LNCaP clone FGC (cell line): Measurements from ENCODE around the gene ITIH5.

Experiments used
- DNase-seq: peaks from one replicate; pipeline ENCODE4 v3.0.0-alpha.2; 2011; ENCODE audit warnings: low read depth
- H3K4me3 ChIP-seq: 2 replicates; pipeline ENCODE4 v1.5.1; 2011; ENCODE audit warnings: mild to moderate bottlenecking, low read depth, low read length, control low read depth
- TF ChIP-seq, protein P1 (sequence below): IDR thresholded peaks from 2 replicates; pipeline ENCODE4 v1.5.1; 2012; ENCODE audit warnings: mild to moderate bottlenecking; ENCODE audit not compliant: control insufficient read depth, insufficient read depth; ENCODE audit errors: extremely low read depth

Gene ITIH5

DNA sequence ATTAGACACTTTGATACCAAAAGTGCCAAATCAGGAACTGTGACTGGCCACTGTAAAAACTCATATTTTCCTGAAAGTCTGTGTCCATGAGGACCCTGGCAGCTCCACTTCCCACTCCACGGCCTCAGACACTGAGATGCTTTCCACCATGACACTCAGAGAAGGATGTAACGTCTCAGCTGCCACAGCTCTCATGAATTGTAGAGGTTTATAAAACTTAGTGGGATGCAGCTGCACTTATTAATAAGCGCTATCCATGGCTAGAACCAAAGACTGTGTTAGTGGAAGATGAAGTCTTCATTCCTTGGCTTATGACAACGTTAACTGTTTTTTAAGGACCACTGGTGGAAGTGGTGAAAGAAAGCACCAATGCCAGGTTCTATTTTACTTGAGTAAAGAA, 121.0 kb downstream of the ITIH5 start:
- H3K4me3 ChIP-seq: no peak overlapping the region
- TF ChIP-seq, protein P1, sequence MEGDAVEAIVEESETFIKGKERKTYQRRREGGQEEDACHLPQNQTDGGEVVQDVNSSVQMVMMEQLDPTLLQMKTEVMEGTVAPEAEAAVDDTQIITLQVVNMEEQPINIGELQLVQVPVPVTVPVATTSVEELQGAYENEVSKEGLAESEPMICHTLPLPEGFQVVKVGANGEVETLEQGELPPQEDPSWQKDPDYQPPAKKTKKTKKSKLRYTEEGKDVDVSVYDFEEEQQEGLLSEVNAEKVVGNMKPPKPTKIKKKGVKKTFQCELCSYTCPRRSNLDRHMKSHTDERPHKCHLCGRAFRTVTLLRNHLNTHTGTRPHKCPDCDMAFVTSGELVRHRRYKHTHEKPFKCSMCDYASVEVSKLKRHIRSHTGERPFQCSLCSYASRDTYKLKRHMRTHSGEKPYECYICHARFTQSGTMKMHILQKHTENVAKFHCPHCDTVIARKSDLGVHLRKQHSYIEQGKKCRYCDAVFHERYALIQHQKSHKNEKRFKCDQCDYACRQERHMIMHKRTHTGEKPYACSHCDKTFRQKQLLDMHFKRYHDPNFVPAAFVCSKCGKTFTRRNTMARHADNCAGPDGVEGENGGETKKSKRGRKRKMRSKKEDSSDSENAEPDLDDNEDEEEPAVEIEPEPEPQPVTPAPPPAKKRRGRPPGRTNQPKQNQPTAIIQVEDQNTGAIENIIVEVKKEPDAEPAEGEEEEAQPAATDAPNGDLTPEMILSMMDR: no peak
- no peak for DNase-seq

DNA sequence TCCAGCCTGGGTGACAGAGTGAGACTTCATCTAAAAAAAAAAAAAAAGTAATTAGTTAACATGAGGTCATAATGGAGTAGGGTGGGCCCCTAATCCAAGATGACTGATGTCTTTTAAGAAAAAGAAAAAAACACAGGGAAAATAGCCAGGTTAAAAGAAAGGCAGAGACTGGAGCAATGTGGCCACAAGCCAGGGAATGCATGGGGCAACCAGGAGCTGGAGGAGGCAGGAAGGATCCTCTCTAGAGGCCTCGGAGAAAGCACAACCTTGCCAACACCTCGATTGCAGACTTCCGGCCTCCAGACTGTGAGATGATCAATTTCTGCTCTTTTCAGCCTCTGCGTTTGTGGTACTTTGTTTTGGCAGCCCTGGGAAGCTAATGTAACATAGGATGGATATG, 121.5 kb downstream of the ITIH5 start:
- TF ChIP-seq, protein P1: no peak
- no peak for DNase-seq

DNA sequence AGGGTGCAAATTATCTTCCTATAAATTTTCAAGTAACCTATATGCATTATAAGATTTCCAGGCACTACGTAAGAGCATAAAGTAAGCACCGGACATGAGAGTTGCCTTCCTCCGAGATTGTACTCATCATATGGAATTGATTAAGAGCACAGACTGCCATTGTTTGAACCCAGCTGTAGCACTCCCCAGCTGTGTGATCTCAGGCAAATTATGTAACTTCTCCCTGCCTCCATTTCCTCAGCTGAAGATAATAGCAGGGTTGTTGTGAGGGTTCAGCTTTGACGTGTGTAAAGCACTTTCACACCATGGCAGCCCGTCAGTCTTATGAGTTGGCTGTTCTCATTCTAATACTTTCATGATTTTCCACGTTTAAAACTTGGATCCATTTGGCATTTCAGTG, 122.6 kb downstream of the ITIH5 start:
- no peak for DNase-seq
- TF ChIP-seq, protein P1: no peak
- no peak overlapping the region for H3K4me3 ChIP-seq

More for the DNA sequence above, 121.5 kb downstream of the ITIH5 start:
- H3K4me3 ChIP-seq: no peak overlapping the region

DNA sequence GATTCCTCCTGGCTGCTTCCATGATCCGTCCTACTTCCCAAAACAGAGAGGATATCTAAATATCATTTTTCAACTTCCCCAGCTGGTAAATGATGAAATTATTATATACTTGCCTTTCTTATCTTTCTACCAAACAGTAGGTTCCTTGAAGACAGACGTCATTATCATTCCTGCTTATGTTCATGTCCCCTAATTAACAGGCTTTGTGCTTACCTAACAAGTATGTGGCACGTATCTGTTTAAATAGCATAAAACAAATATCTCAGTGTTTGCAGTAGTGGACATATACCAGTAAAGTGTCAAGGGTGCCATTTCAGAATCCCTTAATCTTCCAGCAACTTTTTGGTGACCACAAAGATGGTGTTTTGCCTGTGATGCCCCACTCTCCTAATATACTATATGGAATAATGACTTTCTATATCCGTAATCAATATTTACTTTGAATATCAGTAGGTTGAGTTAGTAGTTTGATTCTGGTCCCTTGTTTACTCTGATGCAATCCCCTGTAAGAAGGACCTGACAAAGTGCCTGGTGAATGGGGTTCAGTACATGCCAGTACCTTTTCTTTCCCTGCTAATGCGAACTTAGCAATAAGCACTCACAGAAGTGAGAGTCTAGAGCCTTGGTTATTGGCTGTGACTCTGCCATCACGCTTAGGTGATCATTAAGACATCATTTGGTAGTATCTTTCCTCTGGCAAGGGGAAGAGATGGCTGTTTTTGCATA, 124.4 kb downstream of the ITIH5 start:
- no peak for DNase-seq
- no peak overlapping the region for H3K4me3 ChIP-seq
- TF ChIP-seq, protein P1: no peak

DNA sequence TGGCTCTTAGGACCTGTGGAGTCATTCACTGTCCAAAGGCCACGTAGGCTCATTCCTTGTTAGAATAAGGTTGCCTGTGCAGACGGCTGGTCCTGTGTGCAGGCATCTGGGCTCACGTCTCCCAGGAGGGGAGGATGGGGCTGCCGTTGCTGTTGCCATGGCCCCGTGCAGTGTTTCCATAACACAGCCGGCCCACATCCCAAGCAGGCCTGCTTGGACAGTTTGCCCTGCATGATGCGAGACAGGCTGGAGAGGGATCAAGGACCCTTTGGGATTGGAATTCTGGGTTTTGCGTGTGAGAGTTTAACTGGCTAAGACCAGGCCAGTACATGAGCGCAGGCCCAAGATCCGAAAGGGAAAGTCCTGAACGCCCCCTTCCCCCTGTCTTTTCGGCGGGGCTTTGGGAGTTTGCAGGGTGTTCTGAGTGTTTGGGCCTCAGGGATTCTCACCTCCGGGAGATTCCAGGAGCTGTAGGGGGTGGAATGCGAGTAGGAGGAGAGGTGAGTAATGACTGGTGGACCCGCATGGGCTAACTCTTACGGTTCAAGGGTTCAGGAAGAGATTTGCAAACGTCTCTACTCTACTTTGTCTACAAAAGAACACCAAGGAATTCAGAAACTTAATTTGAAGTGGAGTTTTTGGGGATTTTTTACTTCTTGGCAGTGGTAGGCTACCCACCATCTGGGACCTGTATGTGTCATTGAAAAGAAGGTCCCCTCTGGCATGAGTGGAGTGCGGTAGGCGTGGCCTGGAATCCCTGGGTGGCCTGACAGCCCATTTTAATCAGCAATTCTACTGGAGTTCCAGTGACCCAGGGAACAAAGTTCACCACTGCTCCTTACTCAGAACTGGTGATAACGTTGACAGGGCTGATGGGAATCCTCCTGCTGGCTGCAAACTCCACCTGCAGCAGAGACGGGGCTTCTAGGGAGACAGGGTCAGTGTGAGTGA, 125.4 kb downstream of the ITIH5 start:
- no peak for DNase-seq
- no peak overlapping the region for H3K4me3 ChIP-seq
- TF ChIP-seq, protein P1: no peak

DNA sequence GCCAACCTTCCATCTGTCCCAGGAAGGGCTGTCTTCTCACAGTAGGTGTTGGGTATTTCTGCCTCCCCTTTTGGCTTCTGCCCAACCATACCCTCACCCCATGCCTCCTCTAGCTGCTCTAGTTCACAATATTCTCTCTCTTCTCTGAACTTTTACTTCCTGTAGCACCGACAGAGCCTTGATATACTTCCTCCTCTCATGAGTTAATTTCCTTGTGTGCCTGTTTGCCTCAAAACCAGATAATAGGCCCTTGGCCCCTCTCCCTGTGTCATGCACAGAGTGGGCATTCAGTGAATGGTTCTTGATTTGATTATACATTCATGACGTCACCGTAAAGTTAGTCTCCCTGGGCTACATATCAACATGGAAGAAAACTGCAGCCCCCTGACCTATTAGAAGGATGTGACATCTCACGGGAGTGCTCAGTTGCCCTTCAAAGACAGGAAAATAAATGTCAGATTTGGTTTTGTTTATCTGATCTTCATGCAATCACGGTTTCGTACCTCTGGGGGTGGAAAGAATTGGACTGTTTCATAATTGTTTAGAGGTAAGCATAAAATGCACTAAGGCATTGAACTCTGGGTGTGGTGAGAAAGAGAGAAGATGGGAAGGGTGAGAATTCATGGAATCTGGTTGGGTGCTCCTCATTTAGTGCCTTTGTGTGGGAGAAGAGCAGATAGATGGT, 127.7 kb downstream of the ITIH5 start:
- no peak overlapping the region for H3K4me3 ChIP-seq
- DNase-seq: no peak
- TF ChIP-seq, protein P1: no peak
